Erythroblast (primary cell): ENCODE results near the gene EID2.

ENCODE experiments used
- GATA1 ChIP-seq: IDR thresholded peaks from 2 replicates; pipeline ENCODE4 v1.6.1; 2011; ENCODE audit warnings: low read depth, mild to moderate bottlenecking, control low read depth, low read length, moderate library complexity
- POLR2A ChIP-seq: IDR thresholded peaks from 2 replicates; pipeline ENCODE4 v1.6.1; 2011; ENCODE audit warnings: mild to moderate bottlenecking, low read length

GRCh38 chr19:39518975-39519374, 21.0 kb downstream of the EID2 start:
- no peak for TF ChIP-seq POLR2A
- TF ChIP-seq GATA1 = no peak
